ENCODE results near the gene NINL. TPM values are rescaled to one million over a fixed set of nuclear protein-coding genes. Genes with fewer than 3 reads are reported as not detected.

The NINL gene
- polyA plus RNA-seq, 1 donor (not counting 4 experiments of a cell fraction or from before 2014, with no cell fraction given): 0.79 TPM

GRCh38 chr20:25565578-25566157, 19.7 kb downstream of the NINL start:
- Histone ChIP-seq H3K36me3 (ENCODE audit: control insufficient read depth in 2 of 2, extremely low read depth in 1 of 2, insufficient read depth in 2 of 2, low read length in 2 of 2) (no peaks in the 10 kb centered on the region), H3K27ac (ENCODE audit: control insufficient read depth, insufficient read depth, low read length) (no peak overlapping the region), H4K20me1 (ENCODE audit: control insufficient read depth, extremely low read depth, insufficient read depth, low read length) (no peaks in the 10 kb centered on the region), H3K9ac (ENCODE audit: control insufficient read depth, extremely low read depth, insufficient read depth, low read length) (no peak overlapping the region), H3K27me3 (ENCODE audit: control insufficient read depth, extremely low read depth, insufficient read depth, low read length) (no peaks in the 10 kb centered on the region), H3K79me2 (ENCODE audit: control insufficient read depth, insufficient read depth, low read length) (no peaks in the 10 kb centered on the region), H3K4me2 (ENCODE audit: control insufficient read depth, extremely low read depth, insufficient read depth, low read depth, low read length) (no peak overlapping the region), H3K4me1 (ENCODE audit: control insufficient read depth, extremely low read depth, insufficient read depth, low read length) (no peaks in the 10 kb centered on the region), H3K9me3 (ENCODE audit: control insufficient read depth, low read depth, low read length) (no peaks in the 10 kb centered on the region), H2AFZ (ENCODE audit: control insufficient read depth, low read length) (no peak overlapping the region), H3K4me3 (ENCODE audit: control insufficient read depth in 2 of 3, extremely low read depth in 1 of 3, insufficient read depth in 2 of 3, low read depth in 1 of 3, low read length in 3 of 3) (no peak overlapping the region), H3K9me1 (ENCODE audit: control insufficient read depth, extremely low read depth, insufficient read depth, low read length) (no peaks in the 10 kb centered on the region)
- dilution Hi-C loops (cut with MboI; ENCODE audit: extremely low pct_ligation_motif_present, low sequenced_read_pairs): no loop called here
- DNase-seq (ENCODE audit: low read depth, low spot score) (no peak), FAIRE-seq (no peak)
- no peak for TF ChIP-seq EZH2 (IDR thresholded peaks at IDR 0.05; ENCODE audit: low read length)
- TF ChIP-seq CTCF (optimal IDR thresholded peaks at IDR 0.05 in 1 of 3, IDR thresholded peaks at IDR 0.05 in 1 of 3, conservative IDR thresholded peaks at IDR 0.05 in 1 of 3; ENCODE audit: extremely low read depth in 1 of 3, insufficient read depth in 2 of 3, low read length in 3 of 3): no peak

- dilution Hi-C loops (cut with MboI; ENCODE audit: extremely low pct_ligation_motif_present, low sequenced_read_pairs): no loop called here
- H3K9me1 ChIP-seq (ENCODE audit: control insufficient read depth, extremely low read depth, insufficient read depth, low read length): no peaks in the 10 kb centered on the region
- FAIRE-seq: no peak
- no peak overlapping the region for H3K9ac ChIP-seq (ENCODE audit: control insufficient read depth, extremely low read depth, insufficient read depth, low read length)
- H3K4me2 ChIP-seq (ENCODE audit: control insufficient read depth, extremely low read depth, insufficient read depth, low read depth, low read length): no peak overlapping the region
- H3K4me1 ChIP-seq (ENCODE audit: control insufficient read depth, extremely low read depth, insufficient read depth, low read length): no peaks in the 10 kb centered on the region
- no peak overlapping the region for H3K27ac ChIP-seq (ENCODE audit: control insufficient read depth, insufficient read depth, low read length)
- no peaks in the 10 kb centered on the region for H3K9me3 ChIP-seq (ENCODE audit: control insufficient read depth, low read depth, low read length)
- no peaks in the 10 kb centered on the region for H3K36me3 ChIP-seq (ENCODE audit: control insufficient read depth in 2 of 2, extremely low read depth in 1 of 2, insufficient read depth in 2 of 2, low read length in 2 of 2)
- no peaks in the 10 kb centered on the region for H4K20me1 ChIP-seq (ENCODE audit: control insufficient read depth, extremely low read depth, insufficient read depth, low read length)
- H3K79me2 ChIP-seq (ENCODE audit: control insufficient read depth, insufficient read depth, low read length): no peaks in the 10 kb centered on the region
- TF ChIP-seq CTCF (optimal IDR thresholded peaks at IDR 0.05 in 1 of 3, IDR thresholded peaks at IDR 0.05 in 1 of 3, conservative IDR thresholded peaks at IDR 0.05 in 1 of 3; ENCODE audit: extremely low read depth in 1 of 3, insufficient read depth in 2 of 3, low read length in 3 of 3) (no peak), EZH2 (IDR thresholded peaks at IDR 0.05; ENCODE audit: low read length) (no peak)
- H3K4me3 ChIP-seq (ENCODE audit: control insufficient read depth in 2 of 3, extremely low read depth in 1 of 3, insufficient read depth in 2 of 3, low read depth in 1 of 3, low read length in 3 of 3): no peak overlapping the region
- DNase-seq (ENCODE audit: low read depth, low spot score): no peak
- H3K27me3 ChIP-seq (ENCODE audit: control insufficient read depth, extremely low read depth, insufficient read depth, low read length): no peaks in the 10 kb centered on the region
- no peak overlapping the region for H2AFZ ChIP-seq (ENCODE audit: control insufficient read depth, low read length)
These were observed 21.5 kb downstream of the NINL start for GRCh38 chr20:25563876-25564275.
